ENCODE results near the gene PRPF38A. TPM values are rescaled to one million over a fixed set of nuclear protein-coding genes. Genes with fewer than 3 reads are reported as not detected.

Gene PRPF38A
- total RNA-seq, 1 experiment from 2014 or later, result 15.2 TPM

GRCh38 chr1:52413410-52413989 is 9.1 kb downstream of the PRPF38A start:
- Histone ChIP-seq H3K9ac (ENCODE audit: low read length) (no peak overlapping the region), H3K4me2 (ENCODE audit: low read length) (no peak overlapping the region), H3K4me1 (ENCODE audit: insufficient read depth, low read length) (no peaks in the 10 kb centered on the region), H3K27me3 (ENCODE audit: low read length) (no peaks in the 10 kb centered on the region), H3K79me2 (ENCODE audit: low read length) (no peaks in the 10 kb centered on the region), H3K4me3 (ENCODE audit: low read length) (no peak overlapping the region), H3F3A (ENCODE audit: low read length, unreplicated experiment) (no peaks in the 10 kb centered on the region), H3K27ac (ENCODE audit: low read length) (no peak overlapping the region), H3K36me3 (ENCODE audit: low read depth, low read length) (peaks cover 81% of the 10 kb centered on the region), H2AFZ (ENCODE audit: low read length) (no peak overlapping the region), H3K9me2 (replicated peaks; ENCODE audit: low read length) (no peaks in the 10 kb centered on the region), H4K20me1 (ENCODE audit: low read length) (no peaks in the 10 kb centered on the region), H3K9me3 (ENCODE audit: low read length) (no peaks in the 10 kb centered on the region)
- intact Hi-C loops (cut with micrococcal nuclease), result no loop called here
- BruUV-seq (replicated peaks), result no TSS peak
- no peak for DNase-seq
- ChIA-PET CTCF (no interaction called here), POLR2A (ENCODE audit: unreplicated experiment) (interaction anchor here (1.4 kb wide), 1 partner anchor 9 kb away, joined by 3 read pairs; the partner anchor contains the start of genes ORC1 and PRPF38A)
- TF ChIP-seq EZH2 (IDR thresholded peaks at IDR 0.05; ENCODE audit: low read length, unreplicated experiment) (no peak), EZH2phosphoT487 (IDR thresholded peaks at IDR 0.05; ENCODE audit: borderline replicate concordance, low read length) (no peak), CTCF (conservative IDR thresholded peaks at IDR 0.05; ENCODE audit: low read depth, low read length) (no peak)
- peak; percentile 43; the same call in 1 of the 2 replicates for ATAC-seq

- Histone ChIP-seq H3K36me3 (ENCODE audit: low read depth, low read length) (peaks cover 76% of the 10 kb centered on the region), H3K79me2 (ENCODE audit: low read length) (no peaks in the 10 kb centered on the region), H3K9ac (ENCODE audit: low read length) (no peak overlapping the region), H3K27ac (ENCODE audit: low read length) (no peak overlapping the region), H4K20me1 (ENCODE audit: low read length) (no peaks in the 10 kb centered on the region), H3K9me3 (ENCODE audit: low read length) (no peaks in the 10 kb centered on the region), H3K4me2 (ENCODE audit: low read length) (no peak overlapping the region), H3F3A (ENCODE audit: low read length, unreplicated experiment) (no peaks in the 10 kb centered on the region), H3K4me3 (ENCODE audit: low read length) (no peak overlapping the region), H2AFZ (ENCODE audit: low read length) (no peak overlapping the region), H3K4me1 (ENCODE audit: insufficient read depth, low read length) (no peaks in the 10 kb centered on the region), H3K9me2 (replicated peaks; ENCODE audit: low read length) (no peaks in the 10 kb centered on the region), H3K27me3 (ENCODE audit: low read length) (no peaks in the 10 kb centered on the region)
- no peak for DNase-seq
- TF ChIP-seq EZH2phosphoT487 (IDR thresholded peaks at IDR 0.05; ENCODE audit: borderline replicate concordance, low read length) (no peak), EZH2 (IDR thresholded peaks at IDR 0.05; ENCODE audit: low read length, unreplicated experiment) (no peak), CTCF (conservative IDR thresholded peaks at IDR 0.05; ENCODE audit: low read depth, low read length) (no peak)
- CTCF ChIA-PET, result no interaction called here
- no TSS peak for BruUV-seq (replicated peaks)
- ATAC-seq, result no peak
- POLR2A ChIA-PET (ENCODE audit: unreplicated experiment), result no interaction called here
- intact Hi-C loops (cut with micrococcal nuclease), result no loop called here
Observed at GRCh38 chr1:52414942-52415341, 10.5 kb downstream of the PRPF38A start.

GRCh38 chr1:52416811-52417210 is 12.4 kb downstream of the PRPF38A start:
- Histone ChIP-seq H3K4me2 (ENCODE audit: low read length) (no peak overlapping the region), H3K9ac (ENCODE audit: low read length) (no peak overlapping the region), H3K27me3 (ENCODE audit: low read length) (no peaks in the 10 kb centered on the region), H3K9me3 (ENCODE audit: low read length) (no peaks in the 10 kb centered on the region), H3K79me2 (ENCODE audit: low read length) (no peaks in the 10 kb centered on the region), H3K4me3 (ENCODE audit: low read length) (no peak overlapping the region), H3F3A (ENCODE audit: low read length, unreplicated experiment) (no peaks in the 10 kb centered on the region), H2AFZ (ENCODE audit: low read length) (no peak overlapping the region), H3K36me3 (ENCODE audit: low read depth, low read length) (peaks cover 72% of the 10 kb centered on the region), H4K20me1 (ENCODE audit: low read length) (no peaks in the 10 kb centered on the region), H3K27ac (ENCODE audit: low read length) (no peak overlapping the region), H3K4me1 (ENCODE audit: insufficient read depth, low read length) (no peaks in the 10 kb centered on the region), H3K9me2 (replicated peaks; ENCODE audit: low read length) (no peaks in the 10 kb centered on the region)
- CTCF ChIA-PET, result no interaction called here
- POLR2A ChIA-PET (ENCODE audit: unreplicated experiment), result no interaction called here
- DNase-seq (no peak), ATAC-seq (no peak)
- intact Hi-C loops (cut with micrococcal nuclease), result no loop called here
- BruUV-seq (replicated peaks), result no TSS peak
- TF ChIP-seq EZH2phosphoT487 (IDR thresholded peaks at IDR 0.05; ENCODE audit: borderline replicate concordance, low read length) (no peak), EZH2 (IDR thresholded peaks at IDR 0.05; ENCODE audit: low read length, unreplicated experiment) (no peak), CTCF (conservative IDR thresholded peaks at IDR 0.05; ENCODE audit: low read depth, low read length) (no peak)
